Esophagus muscularis mucosa (tissue), 4 donors: ENCODE results near the gene NPHP4.

Experiments used
- EP300 ChIP-seq: sonication (generic); formaldehyde crosslinking; IDR thresholded peaks from one replicate; pipeline ENCODE4 v1.6.1; 2017; ENCODE audit warnings: antibody characterized with exemption
- POLR2A ChIP-seq: fragments of 450-650 bp; IDR thresholded peaks from one replicate; pipeline ENCODE4 v1.6.1; 2017; ENCODE audit warnings: antibody characterized with exemption, moderate library complexity, mild to moderate bottlenecking, low read depth
- POLR2AphosphoS5 ChIP-seq, 2 donors: sonication (generic); formaldehyde crosslinking; IDR thresholded peaks; one replicate each; pipeline ENCODE4 v1.6.1; 2017; ENCODE audit warnings: antibody characterized with exemption in 2 of 2
- TF ChIP-seq, protein P1 (sequence below), 3 experiments: fragments of 200-600 bp in 2 of 3; fragments of 450-650 bp in 1 of 3; sonication (generic) in 2 of 3; IDR thresholded peaks; one replicate each; pipeline ENCODE4 v1.5.1; 2017 to 2019; ENCODE audit warnings: antibody characterized with exemption in 3 of 3, mild to moderate bottlenecking in 2 of 3, moderate library complexity in 1 of 3

DNA sequence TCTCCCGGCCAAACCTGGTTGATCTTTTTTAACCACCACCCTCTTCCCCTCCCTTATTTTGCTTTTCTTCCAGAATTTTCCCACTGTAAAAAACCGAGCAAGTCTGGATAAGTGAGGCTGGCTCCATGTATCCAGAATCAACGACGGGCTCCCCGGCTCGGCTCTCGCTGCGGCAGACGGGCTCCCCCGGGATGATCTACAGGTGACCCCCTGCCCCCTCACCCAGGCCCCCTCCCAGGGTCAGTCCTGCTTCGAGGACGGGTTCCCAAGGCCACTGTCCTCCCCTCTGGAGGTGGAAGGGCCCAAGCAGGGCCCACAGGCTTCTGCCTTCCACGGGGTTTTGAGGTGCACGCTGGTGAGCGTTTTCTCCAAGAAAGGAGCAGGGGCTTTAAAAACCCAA is 48.2 kb upstream of the NPHP4 start:
- TF ChIP-seq, protein P1, sequence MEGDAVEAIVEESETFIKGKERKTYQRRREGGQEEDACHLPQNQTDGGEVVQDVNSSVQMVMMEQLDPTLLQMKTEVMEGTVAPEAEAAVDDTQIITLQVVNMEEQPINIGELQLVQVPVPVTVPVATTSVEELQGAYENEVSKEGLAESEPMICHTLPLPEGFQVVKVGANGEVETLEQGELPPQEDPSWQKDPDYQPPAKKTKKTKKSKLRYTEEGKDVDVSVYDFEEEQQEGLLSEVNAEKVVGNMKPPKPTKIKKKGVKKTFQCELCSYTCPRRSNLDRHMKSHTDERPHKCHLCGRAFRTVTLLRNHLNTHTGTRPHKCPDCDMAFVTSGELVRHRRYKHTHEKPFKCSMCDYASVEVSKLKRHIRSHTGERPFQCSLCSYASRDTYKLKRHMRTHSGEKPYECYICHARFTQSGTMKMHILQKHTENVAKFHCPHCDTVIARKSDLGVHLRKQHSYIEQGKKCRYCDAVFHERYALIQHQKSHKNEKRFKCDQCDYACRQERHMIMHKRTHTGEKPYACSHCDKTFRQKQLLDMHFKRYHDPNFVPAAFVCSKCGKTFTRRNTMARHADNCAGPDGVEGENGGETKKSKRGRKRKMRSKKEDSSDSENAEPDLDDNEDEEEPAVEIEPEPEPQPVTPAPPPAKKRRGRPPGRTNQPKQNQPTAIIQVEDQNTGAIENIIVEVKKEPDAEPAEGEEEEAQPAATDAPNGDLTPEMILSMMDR (IDR thresholded peaks at IDR 0.05), result no peak
- TF ChIP-seq POLR2AphosphoS5 (IDR thresholded peaks at IDR 0.05) (no peak), POLR2A (no peak), EP300 (no peak)
